Endothelial cell of umbilical vein (primary cell): ENCODE measurements around the gene SLC6A16. TPM values are rescaled to one million over a fixed set of nuclear protein-coding genes. Genes with fewer than 3 reads are reported as not detected.

Experiments used
- BruUV-seq: library from RNA; stranded (reverse); fragments of 400-500 nt; replicated peaks from 2 replicates; lab custom pipeline; 2021; lab: Mats Ljungman, UMichigan
- CTCF ChIA-PET: fragments of 300-600, 350-600 bp; sonication (Branson Sonifier 250); formaldehyde crosslinking; loops from one replicate; lab custom pipeline; 2021; ENCODE audit warnings: antibody characterized with exemption, inconsistent platforms; lab: Charles Lee
- POLR2A ChIA-PET: fragments of 300-600, 350-600 bp; sonication (Branson Sonifier 250); formaldehyde crosslinking; loops from one replicate; lab custom pipeline; 2021; ENCODE audit warnings: antibody characterized with exemption, inconsistent platforms; lab: Charles Lee
- DNase-seq: peaks from one replicate; pipeline ENCODE4 v3.0.0-alpha.2; 2011; ENCODE audit warnings: low read depth, low spot score
- FAIRE-seq: peaks from 2 replicates; lab custom pipeline; 2011; peaks lifted over from hg19 to GRCh38; lab: Jason Lieb, UNC
- H2AFZ ChIP-seq: 2 replicates; pipeline ENCODE4 v1.6.0; 2012; ENCODE audit warnings: low read depth, low read length, control low read depth, inconsistent platforms
- H3K27ac ChIP-seq: 2 replicates; pipeline ENCODE4 v1.5.1; 2011; ENCODE audit warnings: low read depth, mild to moderate bottlenecking, control low read depth, low read length, moderate library complexity; ENCODE audit not compliant: insufficient read depth
- H3K27me3 ChIP-seq, 2 experiments: 2 replicates each; pipeline versions ENCODE4 v1.6.0 to v1.6.1; 2011; ENCODE audit warnings: low read length in 2 of 2, mixed read lengths in 1 of 2; ENCODE audit not compliant: control insufficient read depth in 2 of 2, insufficient read depth in 2 of 2
- H3K36me3 ChIP-seq, 2 experiments: 2 replicates in 1 of 2; 3 replicates in 1 of 2; pipeline ENCODE4 v1.5.1; 2011; ENCODE audit warnings: low read length in 2 of 2, mild to moderate bottlenecking in 1 of 2, moderate library complexity in 1 of 2; ENCODE audit not compliant: control insufficient read depth in 2 of 2, insufficient read depth in 2 of 2; ENCODE audit errors: extremely low read depth in 1 of 2
- H3K4me1 ChIP-seq: 3 replicates; pipeline ENCODE4 v1.5.1; 2011; ENCODE audit warnings: mild to moderate bottlenecking, low read length; ENCODE audit not compliant: control insufficient read depth, insufficient read depth; ENCODE audit errors: extremely low read depth
- H3K4me2 ChIP-seq: 2 replicates; pipeline ENCODE4 v1.6.1; 2011; ENCODE audit warnings: low read length, control low read depth, mixed read lengths; ENCODE audit not compliant: insufficient read depth
- H3K4me3 ChIP-seq, 3 experiments: fragments of 200-600 bp in 1 of 3; sonication (generic), shearing (Covaris generic) in 1 of 3; replicated peaks in 1 of 3; 2 replicates each; pipeline ENCODE4 v1.5.1; 2011 to 2016; ENCODE audit warnings: control low read depth in 3 of 3, low read length in 3 of 3, mild to moderate bottlenecking in 2 of 3, inconsistent platforms in 1 of 3, low read depth in 1 of 3, moderate library complexity in 1 of 3; ENCODE audit not compliant: insufficient read depth in 1 of 3
- H3K79me2 ChIP-seq: 2 replicates; pipeline ENCODE4 v1.6.0; 2012; ENCODE audit warnings: low read length, inconsistent platforms; ENCODE audit not compliant: control insufficient read depth, insufficient read depth
- H3K9ac ChIP-seq: replicated peaks from 2 replicates; pipeline ENCODE3; 2011; ENCODE audit warnings: low read length, control low read depth; ENCODE audit not compliant: insufficient read depth; ENCODE audit errors: extremely low read depth
- H3K9me1 ChIP-seq: replicated peaks from 3 replicates; pipeline ENCODE4 v1.6.0; 2011; ENCODE audit warnings: mild to moderate bottlenecking, low read length; ENCODE audit not compliant: control insufficient read depth, insufficient read depth; ENCODE audit errors: extremely low read depth
- H3K9me3 ChIP-seq: replicated peaks from 2 replicates; pipeline ENCODE4 v1.5.1; 2012; ENCODE audit warnings: low read length, inconsistent platforms; ENCODE audit not compliant: control insufficient read depth, insufficient read depth
- H4K20me1 ChIP-seq: replicated peaks from 2 replicates; pipeline ENCODE3; 2011; ENCODE audit warnings: mild to moderate bottlenecking, low read length; ENCODE audit not compliant: control insufficient read depth, insufficient read depth; ENCODE audit errors: extremely low read depth
- EZH2 ChIP-seq: IDR thresholded peaks from 2 replicates; pipeline ENCODE4 v1.6.1; 2012; ENCODE audit warnings: borderline replicate concordance, low read depth, mild to moderate bottlenecking, moderate library complexity, low read length, inconsistent platforms; ENCODE audit not compliant: severe bottlenecking
- FOS ChIP-seq: IDR thresholded peaks from 2 replicates; pipeline ENCODE4 v1.6.1; 2011; ENCODE audit warnings: mild to moderate bottlenecking, low read length, moderate library complexity, borderline replicate concordance; ENCODE audit not compliant: insufficient read depth
- GATA2 ChIP-seq: IDR thresholded peaks from 2 replicates; pipeline ENCODE4 v1.7.0; 2011; ENCODE audit warnings: low read depth, mild to moderate bottlenecking, moderate library complexity, mixed read lengths, low read length; ENCODE audit not compliant: insufficient read length, insufficient read depth
- JUN ChIP-seq: IDR thresholded peaks from 2 replicates; pipeline ENCODE4 v1.6.1; 2011; ENCODE audit warnings: borderline replicate concordance, low read depth; ENCODE audit not compliant: insufficient read length, insufficient read depth
- MYC ChIP-seq: IDR thresholded peaks from one replicate; pipeline ENCODE4 v1.6.1; 2011; ENCODE audit warnings: mild to moderate bottlenecking, low read depth, low read length
- POLR2A ChIP-seq: IDR thresholded peaks from 2 replicates; pipeline ENCODE4 v1.6.1; 2012; ENCODE audit warnings: low read depth, mild to moderate bottlenecking, control low read depth, low read length
- POLR2AphosphoS5 ChIP-seq: IDR thresholded peaks from 2 replicates; pipeline ENCODE4 v1.6.1; 2012; ENCODE audit warnings: low read depth, mild to moderate bottlenecking, control low read depth, low read length, moderate library complexity; ENCODE audit not compliant: insufficient read depth
- dilution Hi-C: fragments of 300-500 bp; cut with MboI; formaldehyde crosslinking; loops from one replicate; pipeline ENCODE4 v1.15.0; 2019; ENCODE audit warnings: low sequenced_read_pairs; ENCODE audit not compliant: extremely low pct_ligation_motif_present
- intact Hi-C: fragments of 100-400 bp; cut with micrococcal nuclease; formaldehyde crosslinking; loops from one replicate; pipeline ENCODE4 v1.10.0; 2022
- polyA plus RNA-seq, 4 experiments: library from polyadenylated mRNA; depleted of rRNA in 3 of 4; stranded (reverse) in 3 of 4; unstranded in 1 of 4; fragments of >200 nt; gene quantifications; 2 replicates each; pipeline versions ENCODE4 v1.2.1 to v1.2.3, GENCODE V29; 2011 to 2012; ENCODE audit warnings: missing spikeins in 1 of 4
- total RNA-seq: library from RNA; stranded (reverse); gene quantifications from 2 replicates; pipeline ENCODE4 v1.2.3, GENCODE V29; 2021
- TF ChIP-seq, protein P1 (sequence below): IDR thresholded peaks from 2 replicates; pipeline ENCODE4 v1.6.1; 2011; ENCODE audit not compliant: insufficient read depth, insufficient read length
- TF ChIP-seq, protein P2 (sequence below), 2 donors: IDR thresholded peaks; 1 replicate in 1 of 2; 2 replicates in 1 of 2; pipeline ENCODE4 v1.5.1; 2011; ENCODE audit warnings: low read length in 2 of 2, mild to moderate bottlenecking in 2 of 2, moderate library complexity in 2 of 2, control low read depth in 1 of 2, inconsistent platforms in 1 of 2, low read depth in 1 of 2; ENCODE audit not compliant: insufficient read depth in 1 of 2; ENCODE audit errors: extremely low read depth in 1 of 2

The SLC6A16 gene
- total and polyA plus RNA-seq, 2 donors (not counting 3 experiments of a cell fraction or from before 2014, with no cell fraction given) = 1.1 to 1.6 TPM

DNA sequence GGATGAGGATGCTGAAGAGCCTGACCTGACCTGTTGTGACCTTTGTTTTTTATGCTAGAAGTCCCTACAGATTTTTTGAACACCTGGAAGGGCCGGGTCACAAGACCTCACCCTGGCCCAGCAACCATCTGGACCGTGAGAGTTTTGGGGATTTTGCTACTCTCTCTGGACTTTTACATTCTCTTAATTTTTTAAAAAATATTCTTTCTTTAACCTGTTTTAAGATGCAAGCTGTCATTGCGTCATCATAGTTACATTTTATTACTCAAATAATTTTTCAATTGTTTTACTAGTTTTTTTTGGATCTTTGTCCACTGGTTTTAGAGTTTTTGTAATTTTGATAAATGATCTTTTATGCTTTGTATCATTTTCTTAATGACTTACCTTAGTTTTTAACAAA is 46.2 kb upstream of the SLC6A16 start:
- H3K9me1 ChIP-seq = no peaks in the 10 kb centered on the region
- no peaks in the 10 kb centered on the region for H3K79me2 ChIP-seq
- H3K4me1 ChIP-seq = no peaks in the 10 kb centered on the region
- no peaks in the 10 kb centered on the region for H4K20me1 ChIP-seq
- H3K4me2 ChIP-seq = no peak overlapping the region
- H3K27ac ChIP-seq = no peak overlapping the region
- no peaks in the 10 kb centered on the region for H3K27me3 ChIP-seq
- FAIRE-seq = no peak
- no peaks in the 10 kb centered on the region for H3K36me3 ChIP-seq
- no peak overlapping the region for H2AFZ ChIP-seq
- no peak overlapping the region for H3K4me3 ChIP-seq
- dilution Hi-C loops (no loop called here), intact Hi-C loops (no loop called here)
- POLR2A ChIA-PET = no interaction called here
- no peak overlapping the region for H3K9ac ChIP-seq
- DNase-seq = no peak
- H3K9me3 ChIP-seq = peaks cover 2% of the 10 kb centered on the region
- no peak for TF ChIP-seq JUN
- BruUV-seq = no TSS peak
- CTCF ChIA-PET = no interaction called here

DNA sequence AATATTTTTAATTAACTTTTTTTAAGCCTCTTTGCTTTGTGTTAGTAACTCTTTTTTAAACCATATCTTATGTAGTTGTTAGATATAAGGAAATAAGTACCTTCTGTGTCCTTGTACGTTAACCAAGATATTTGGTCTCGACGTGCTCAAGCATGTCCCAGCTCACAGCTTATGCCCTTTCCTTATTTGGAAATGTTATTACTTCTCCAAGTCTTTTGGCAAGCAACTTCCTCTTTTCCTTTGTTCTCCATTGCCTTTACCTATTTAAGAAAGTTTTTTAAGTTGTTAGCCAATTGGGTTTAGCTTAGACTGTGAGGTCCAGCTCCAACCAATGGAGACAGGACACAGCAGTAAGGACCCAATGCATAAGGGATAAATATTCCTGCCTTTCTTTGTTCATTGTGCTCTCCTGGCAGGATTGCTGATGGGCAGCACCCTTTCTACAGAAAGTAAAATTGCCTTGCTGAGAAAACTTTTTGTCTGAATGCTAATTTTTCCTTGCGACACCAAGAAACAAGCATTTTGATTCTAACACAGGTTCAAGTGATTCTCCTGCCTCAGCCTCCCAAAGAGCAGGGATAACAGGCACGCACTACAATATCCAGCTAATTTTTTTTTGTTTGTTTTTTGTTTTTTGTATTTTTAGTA is 43.8 kb upstream of the SLC6A16 start:
- no peaks in the 10 kb centered on the region for H3K4me1 ChIP-seq
- H3K27me3 ChIP-seq = no peaks in the 10 kb centered on the region
- no peaks in the 10 kb centered on the region for H3K36me3 ChIP-seq
- CTCF ChIA-PET = interaction anchor here (1.0 kb wide), 1 partner anchor 41 kb away, joined by 3 read pairs; no protein-coding TSS in a partner anchor
- dilution Hi-C loops (no loop called here), intact Hi-C loops (no loop called here)
- peaks cover 2% of the 10 kb centered on the region for H3K9me3 ChIP-seq
- DNase-seq (no peak), FAIRE-seq (no peak)
- no peak for TF ChIP-seq POLR2AphosphoS5
- TF ChIP-seq, protein P1, sequence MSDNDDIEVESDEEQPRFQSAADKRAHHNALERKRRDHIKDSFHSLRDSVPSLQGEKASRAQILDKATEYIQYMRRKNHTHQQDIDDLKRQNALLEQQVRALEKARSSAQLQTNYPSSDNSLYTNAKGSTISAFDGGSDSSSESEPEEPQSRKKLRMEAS = no peak
- TF ChIP-seq EZH2 = no peak
- TF ChIP-seq JUN = no peak
- TF ChIP-seq MYC = no peak
- TF ChIP-seq, protein P2, sequence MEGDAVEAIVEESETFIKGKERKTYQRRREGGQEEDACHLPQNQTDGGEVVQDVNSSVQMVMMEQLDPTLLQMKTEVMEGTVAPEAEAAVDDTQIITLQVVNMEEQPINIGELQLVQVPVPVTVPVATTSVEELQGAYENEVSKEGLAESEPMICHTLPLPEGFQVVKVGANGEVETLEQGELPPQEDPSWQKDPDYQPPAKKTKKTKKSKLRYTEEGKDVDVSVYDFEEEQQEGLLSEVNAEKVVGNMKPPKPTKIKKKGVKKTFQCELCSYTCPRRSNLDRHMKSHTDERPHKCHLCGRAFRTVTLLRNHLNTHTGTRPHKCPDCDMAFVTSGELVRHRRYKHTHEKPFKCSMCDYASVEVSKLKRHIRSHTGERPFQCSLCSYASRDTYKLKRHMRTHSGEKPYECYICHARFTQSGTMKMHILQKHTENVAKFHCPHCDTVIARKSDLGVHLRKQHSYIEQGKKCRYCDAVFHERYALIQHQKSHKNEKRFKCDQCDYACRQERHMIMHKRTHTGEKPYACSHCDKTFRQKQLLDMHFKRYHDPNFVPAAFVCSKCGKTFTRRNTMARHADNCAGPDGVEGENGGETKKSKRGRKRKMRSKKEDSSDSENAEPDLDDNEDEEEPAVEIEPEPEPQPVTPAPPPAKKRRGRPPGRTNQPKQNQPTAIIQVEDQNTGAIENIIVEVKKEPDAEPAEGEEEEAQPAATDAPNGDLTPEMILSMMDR (IDR thresholded peaks at IDR 0.05; ENCODE audit: extremely low read depth in 1 of 2, insufficient read depth in 1 of 2, low read depth in 1 of 2, low read length in 2 of 2) = no peak
- no peak for TF ChIP-seq POLR2A
- no peak for TF ChIP-seq GATA2
- TF ChIP-seq FOS = no peak
- H3K9me1 ChIP-seq = no peaks in the 10 kb centered on the region
- no peak overlapping the region for H3K27ac ChIP-seq
- no peak overlapping the region for H3K4me2 ChIP-seq
- BruUV-seq = no TSS peak
- H4K20me1 ChIP-seq = no peaks in the 10 kb centered on the region
- H3K9ac ChIP-seq = no peak overlapping the region
- no peak overlapping the region for H3K4me3 ChIP-seq
- no peak overlapping the region for H2AFZ ChIP-seq
- POLR2A ChIA-PET = no interaction called here
- H3K79me2 ChIP-seq = no peaks in the 10 kb centered on the region
